ENCODE data around the gene TPSD1.
"Not testable (repeated sequence)": the region's sequence is repeated elsewhere in the genome, so short reads cannot be mapped to it uniquely, and the experiment has no call there.

- not testable (repeated sequence) for TF ChIP-seq YY1 (IDR thresholded peaks at IDR 0.05; ENCODE audit: insufficient read depth, insufficient read length); ZNF274 (IDR thresholded peaks at IDR 0.05; ENCODE audit: low read depth, low read length); SUZ12 (IDR thresholded peaks at IDR 0.05; ENCODE audit: extremely low read depth, insufficient read depth, insufficient read length)
Observed at GRCh38 chr16:1254821-1255220, 1.0 kb upstream of the TPSD1 start.
